Stomach smooth muscle (tissue), 2 donors: ENCODE measurements around the gene PPP2R5C.
A peak's percentile ranks its signal among the peaks of the same experiment; 100 is the strongest.

Source experiments
- H3K27ac ChIP-seq: one replicate; pipeline ENCODE4 v1.7.0; 2013; ENCODE audit warnings: mild to moderate bottlenecking, low read length, inconsistent platforms
- H3K27me3 ChIP-seq, 2 donors: one replicate each; pipeline ENCODE4 v1.7.0; 2013; ENCODE audit warnings: low read length in 2 of 2; ENCODE audit not compliant: insufficient read depth in 2 of 2, control insufficient read depth in 1 of 2
- H3K36me3 ChIP-seq, 2 donors: one replicate each; pipeline ENCODE4 v1.7.0; 2013; ENCODE audit warnings: low read length in 2 of 2; ENCODE audit not compliant: control insufficient read depth in 2 of 2, insufficient read depth in 2 of 2
- H3K4me1 ChIP-seq: one replicate; pipeline ENCODE4 v1.7.0; 2013; ENCODE audit warnings: low read length; ENCODE audit not compliant: control insufficient read depth, insufficient read depth
- H3K4me3 ChIP-seq, 2 donors: one replicate each; pipeline ENCODE4 v1.7.0; 2013; ENCODE audit warnings: low read length in 2 of 2
- H3K9ac ChIP-seq, 2 donors: one replicate each; pipeline ENCODE4 v1.7.0; 2013; ENCODE audit warnings: low read length in 2 of 2, mild to moderate bottlenecking in 1 of 2
- H3K9me3 ChIP-seq, 2 donors: one replicate each; pipeline ENCODE4 v1.7.0; 2013; ENCODE audit warnings: low read length in 2 of 2; ENCODE audit not compliant: control insufficient read depth in 2 of 2
- donor health status: healthy.
- donor health status: Pancreatic carcinoma.

The PPP2R5C gene

GRCh38 chr14:101772770-101773169 lies 11.3 kb downstream of the PPP2R5C start:
- H3K27me3 ChIP-seq, result no peaks in the 10 kb centered on the region
- H3K4me3 ChIP-seq, result no peak overlapping the region
- H3K4me1 ChIP-seq, result no peaks in the 10 kb centered on the region
- H3K9me3 ChIP-seq, result no peaks in the 10 kb centered on the region
- no peak overlapping the region for H3K27ac ChIP-seq
- H3K36me3 ChIP-seq, result peaks cover 0 to 3% of the 10 kb centered on the region in 2 donors
- no peak overlapping the region for H3K9ac ChIP-seq

DNA sequence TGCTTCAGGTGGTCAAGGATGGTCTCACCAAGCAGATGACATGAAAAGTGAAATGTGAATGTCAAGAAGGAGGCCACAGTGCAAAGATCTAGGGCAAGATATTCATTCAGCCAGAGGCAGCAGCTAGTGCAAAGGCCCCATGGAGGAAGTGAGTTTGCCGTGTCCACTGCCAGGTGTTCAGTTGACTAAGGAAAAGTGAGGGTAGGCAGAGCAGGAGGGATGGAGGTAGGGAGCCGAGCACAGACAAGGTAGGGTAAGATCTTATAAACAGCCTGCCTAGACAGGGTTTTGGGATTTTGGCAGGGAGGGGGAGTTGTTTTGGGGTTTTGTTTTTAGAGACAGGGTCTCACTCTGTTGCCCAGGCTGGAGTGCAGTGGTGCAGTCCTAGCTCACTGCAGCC lies 11.9 kb downstream of the PPP2R5C start:
- no peak overlapping the region for H3K9ac ChIP-seq
- H3K4me3 ChIP-seq, result no peak overlapping the region
- no peak overlapping the region for H3K27ac ChIP-seq
- no peaks in the 10 kb centered on the region for H3K9me3 ChIP-seq
- H3K4me1 ChIP-seq, result no peaks in the 10 kb centered on the region
- H3K36me3 ChIP-seq, result peaks cover 0 to 2% of the 10 kb centered on the region in 2 donors
- H3K27me3 ChIP-seq, result no peaks in the 10 kb centered on the region

DNA sequence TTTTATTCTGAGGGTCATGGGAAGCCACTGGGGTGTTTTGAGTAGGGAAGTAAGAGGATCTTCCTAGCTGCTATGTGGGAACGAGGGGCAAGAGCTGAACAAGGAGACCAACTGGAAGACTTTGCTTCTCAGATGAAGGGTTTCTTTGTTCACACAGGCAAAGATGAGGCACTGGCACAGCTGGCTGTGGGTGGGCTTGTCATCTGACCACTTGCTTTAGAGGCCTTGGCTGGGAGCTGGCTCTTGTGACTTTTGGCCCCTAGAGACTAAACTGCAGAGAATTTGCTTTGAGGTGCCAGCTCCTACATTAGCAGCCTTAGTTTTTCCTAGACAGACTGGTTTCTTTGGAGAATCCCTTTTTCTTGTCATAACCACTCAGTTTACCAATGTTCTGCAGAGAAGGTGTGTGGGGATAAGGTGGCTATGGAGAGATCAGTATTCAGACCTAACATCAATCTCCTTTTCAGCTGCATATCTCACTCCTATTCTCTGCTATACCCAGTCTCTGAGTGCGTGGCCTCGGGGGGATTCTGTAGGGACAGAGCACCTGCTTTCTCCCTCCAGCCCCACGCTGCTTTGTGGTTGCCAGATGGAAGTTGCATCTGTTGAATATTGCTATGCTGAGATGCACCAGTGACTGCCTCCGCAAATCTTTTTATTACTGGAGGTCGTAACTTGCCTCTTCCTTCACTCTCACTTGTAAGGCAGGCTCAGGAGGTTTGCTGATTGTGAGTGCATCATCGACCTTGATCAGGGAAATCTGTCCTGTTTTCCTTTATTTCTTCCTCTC lies 12.7 kb downstream of the PPP2R5C start:
- Histone ChIP-seq H3K36me3 (peaks cover 0 to 2% of the 10 kb centered on the region in 2 donors), H3K9me3 (no peaks in the 10 kb centered on the region), H3K27me3 (no peaks in the 10 kb centered on the region), H3K9ac (no peak overlapping the region), H3K27ac (no peak overlapping the region), H3K4me3 (no peak overlapping the region), H3K4me1 (no peaks in the 10 kb centered on the region)

- Histone ChIP-seq H3K4me3 (no peak overlapping the region), H3K36me3 (peaks cover 0 to 2% of the 10 kb centered on the region in 2 donors), H3K4me1 (no peaks in the 10 kb centered on the region), H3K9me3 (no peaks in the 10 kb centered on the region), H3K27ac (no peak overlapping the region), H3K9ac (no peak overlapping the region), H3K27me3 (no peaks in the 10 kb centered on the region)
Observed at GRCh38 chr14:101774814-101775213, 13.3 kb downstream of the PPP2R5C start.

DNA sequence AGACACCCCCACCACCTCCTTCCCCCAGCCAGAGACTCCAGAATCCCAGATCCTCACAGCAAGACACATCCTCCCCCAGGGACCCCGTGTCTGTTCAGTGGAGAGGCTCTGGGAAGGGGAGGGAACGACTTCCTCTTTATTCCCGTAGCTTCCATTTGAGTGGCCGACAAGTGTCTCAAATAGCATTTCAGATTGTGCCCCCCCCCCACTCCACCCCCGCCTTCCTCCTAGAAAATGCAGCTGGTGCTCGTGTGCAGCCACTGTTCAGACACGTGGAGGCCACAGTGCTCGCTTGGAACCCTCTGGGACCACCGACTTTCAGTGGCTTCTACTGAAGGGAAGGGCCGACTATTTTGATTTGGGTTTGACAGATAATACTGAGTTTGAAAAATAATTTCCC lies 14.3 kb downstream of the PPP2R5C start:
- Histone ChIP-seq H3K36me3 (peaks cover 0 to 2% of the 10 kb centered on the region in 2 donors), H3K27ac (no peak overlapping the region), H3K27me3 (no peaks in the 10 kb centered on the region), H3K4me1 (peaks cover 6% of the 10 kb centered on the region), H3K4me3 (no peak overlapping the region), H3K9me3 (no peaks in the 10 kb centered on the region), H3K9ac (no peak overlapping the region)

GRCh38 chr14:101776344-101776743 lies 14.8 kb downstream of the PPP2R5C start:
- no peak overlapping the region for H3K9ac ChIP-seq
- no peak overlapping the region for H3K27ac ChIP-seq
- H3K9me3 ChIP-seq, result no peaks in the 10 kb centered on the region
- H3K4me1 ChIP-seq, result peaks cover 10% of the 10 kb centered on the region
- no peaks in the 10 kb centered on the region for H3K27me3 ChIP-seq
- no peak overlapping the region for H3K4me3 ChIP-seq
- H3K36me3 ChIP-seq, result peaks cover 0 to 2% of the 10 kb centered on the region in 2 donors

- H3K9me3 ChIP-seq, result no peaks in the 10 kb centered on the region
- H3K4me3 ChIP-seq, result peak overlapping the region; percentile 54 to 75
- H3K9ac ChIP-seq, result peak overlapping the region in 1 of 2 donors; percentile 60
Observed at GRCh38 chr14:101780390-101780789, 18.9 kb downstream of the PPP2R5C start.

DNA sequence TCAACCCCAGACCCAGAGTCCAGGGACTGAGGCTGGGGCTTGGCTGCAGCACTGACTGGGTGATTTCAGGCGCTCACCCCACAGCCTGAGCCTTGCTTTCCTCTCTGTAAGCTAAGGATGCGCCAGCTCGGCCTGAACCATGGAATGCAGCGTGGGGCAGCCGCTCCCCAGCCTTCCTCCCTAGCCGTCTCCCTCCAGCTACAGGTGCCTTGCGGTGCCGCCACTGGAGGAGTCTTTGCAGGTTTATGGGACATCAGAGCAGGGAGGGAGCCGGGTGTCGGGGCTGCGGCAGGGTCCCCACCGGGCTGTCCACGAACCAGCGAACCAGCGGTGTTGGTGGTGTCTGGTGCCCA lies 19.4 kb downstream of the PPP2R5C start:
- peak overlapping the region; percentile 60 for H3K9ac ChIP-seq
- H3K27me3 ChIP-seq, result no peaks in the 10 kb centered on the region
- H3K36me3 ChIP-seq, result peaks cover 0 to 5% of the 10 kb centered on the region in 2 donors

More at GRCh38 chr14:101780390-101780789, 18.9 kb downstream of the PPP2R5C start:
- H3K27me3 ChIP-seq, result no peaks in the 10 kb centered on the region
- no peak overlapping the region for H3K27ac ChIP-seq
- H3K4me1 ChIP-seq, result peaks cover 15% of the 10 kb centered on the region
- peaks cover 0 to 5% of the 10 kb centered on the region in 2 donors for H3K36me3 ChIP-seq

DNA sequence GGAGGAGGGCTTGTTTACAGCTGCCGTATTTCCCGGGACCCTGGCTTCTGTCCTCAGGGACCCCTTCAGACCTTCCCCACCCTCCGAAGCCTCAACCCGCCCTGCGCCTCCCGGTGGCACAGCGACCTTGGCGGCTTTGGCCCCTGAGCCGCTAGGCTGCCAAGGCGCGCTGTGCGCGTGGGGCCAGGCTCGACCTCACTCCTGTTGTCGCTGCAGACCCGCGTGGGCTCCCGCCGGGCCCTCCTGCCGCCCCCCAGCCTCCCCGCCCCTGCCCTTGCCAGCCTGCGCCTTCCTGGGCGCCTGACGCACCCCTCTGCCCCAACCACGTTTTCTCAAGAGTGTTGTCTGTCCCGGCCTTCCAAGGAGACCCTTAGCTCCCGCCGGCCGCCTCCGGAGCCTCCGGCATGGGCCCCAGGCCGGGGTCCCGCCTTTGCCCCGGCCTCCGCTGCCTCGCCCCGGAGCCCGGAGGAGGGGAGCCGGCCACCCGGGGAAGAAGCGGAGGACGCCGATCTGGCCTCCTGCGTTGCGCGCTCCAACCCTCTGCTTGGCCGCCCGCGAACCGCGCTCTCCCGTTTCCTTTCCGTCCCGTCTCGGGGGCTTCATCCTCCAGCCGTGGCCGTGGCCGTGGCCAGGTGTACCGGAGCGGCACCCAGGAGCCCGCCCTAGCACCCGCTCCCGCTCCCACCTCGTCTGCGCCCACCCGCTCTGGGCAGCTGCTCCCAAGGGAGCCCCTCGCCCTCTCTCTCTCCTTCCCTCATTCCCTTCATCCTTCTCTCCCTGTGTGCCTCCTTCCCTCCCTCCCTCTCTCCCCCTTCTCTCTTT lies 19.9 kb downstream of the PPP2R5C start:
- Histone ChIP-seq H3K27me3 (no peaks in the 10 kb centered on the region), H3K4me1 (peaks cover 15% of the 10 kb centered on the region), H3K36me3 (peaks cover 0 to 4% of the 10 kb centered on the region in 2 donors), H3K9ac (peak overlapping the region; percentile 60), H3K27ac (no peak overlapping the region), H3K9me3 (no peaks in the 10 kb centered on the region), H3K4me3 (peak overlapping the region; percentile 54 to 75)

More for the DNA sequence above, 19.4 kb downstream of the PPP2R5C start:
- no peak overlapping the region for H3K27ac ChIP-seq
- H3K4me3 ChIP-seq, result peak overlapping the region; percentile 54 to 75
- no peaks in the 10 kb centered on the region for H3K9me3 ChIP-seq
- H3K4me1 ChIP-seq, result peaks cover 15% of the 10 kb centered on the region

GRCh38 chr14:101783260-101784016 lies 21.9 kb downstream of the PPP2R5C start:
- Histone ChIP-seq H3K27me3 (no peaks in the 10 kb centered on the region), H3K27ac (no peak overlapping the region), H3K9me3 (no peaks in the 10 kb centered on the region), H3K9ac (no peak overlapping the region), H3K4me3 (no peak overlapping the region), H3K4me1 (peaks cover 15% of the 10 kb centered on the region), H3K36me3 (peaks cover 0 to 3% of the 10 kb centered on the region in 2 donors)
